HG03139 (cell line): ENCODE results near the gene CNTN4.

Experiments used
- ATAC-seq: cut with Tn5 transposase; IDR thresholded peaks from one replicate; pipeline ENCODE4 v1.9.1; 2021; ENCODE audit not compliant: unreplicated experiment

The CNTN4 gene

DNA sequence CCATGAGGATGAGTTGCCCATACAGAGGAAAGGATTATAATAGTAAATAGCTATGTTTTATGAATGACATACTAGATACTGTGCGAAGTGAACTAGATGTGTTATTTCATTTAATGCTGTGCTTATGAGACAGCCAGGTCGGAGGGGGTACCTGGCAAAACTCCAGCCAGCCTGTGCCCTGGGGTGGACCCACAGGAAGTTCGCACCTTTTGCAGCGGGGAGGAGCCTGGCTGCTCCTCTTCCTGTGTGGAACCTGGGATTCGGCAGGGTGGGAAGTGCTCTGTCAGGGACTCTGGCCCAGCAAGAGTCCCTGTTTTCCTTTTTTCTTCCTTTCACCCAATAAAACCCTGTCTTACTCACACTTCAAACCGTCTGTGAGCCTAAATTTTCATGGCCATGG lies 559.3 kb downstream of the CNTN4 start:
- ATAC-seq: no peak

GRCh38 chr3:2659896-2660295 lies 561.2 kb downstream of the CNTN4 start:
- ATAC-seq: no peak

DNA sequence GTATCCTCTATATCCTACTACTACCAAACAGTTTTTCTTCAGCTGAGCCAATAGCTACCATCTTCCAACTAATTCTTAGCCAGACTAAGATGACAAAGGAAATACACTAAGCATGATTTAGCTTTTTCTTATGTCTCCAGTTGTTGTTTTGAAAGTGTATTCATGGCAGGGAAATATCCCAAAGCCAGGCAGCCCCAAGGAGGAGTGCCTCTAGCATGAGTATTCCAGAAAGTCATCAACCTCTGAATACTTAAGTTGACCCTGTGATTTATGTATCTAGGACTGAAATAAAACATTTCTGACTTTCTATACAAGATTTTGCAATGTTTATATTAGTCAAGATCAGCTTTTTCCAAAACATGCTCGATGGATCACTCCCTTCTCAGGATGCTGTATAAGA lies 562.4 kb downstream of the CNTN4 start:
- ATAC-seq: no peak

- no peak for ATAC-seq
Observed at GRCh38 chr3:2677501-2677900, 578.8 kb downstream of the CNTN4 start.

DNA sequence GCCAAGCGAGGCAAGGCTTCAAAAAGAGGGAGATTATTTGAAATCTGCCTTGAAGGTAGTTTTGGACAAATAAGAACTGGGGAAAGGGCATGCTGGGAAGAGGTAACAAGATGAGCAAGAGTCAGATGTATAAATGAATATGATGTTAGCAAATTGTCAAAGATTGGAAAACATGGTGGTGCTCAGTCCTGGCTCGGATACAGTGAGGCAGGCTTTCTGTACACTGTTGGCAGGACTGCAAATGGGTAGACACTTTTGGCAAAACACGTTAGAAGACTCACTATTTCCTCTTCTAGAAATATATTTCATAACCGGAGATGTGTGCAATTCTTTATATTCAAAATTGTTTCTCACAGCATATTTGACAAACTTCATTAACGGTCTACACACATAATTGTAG lies 581.6 kb downstream of the CNTN4 start:
- ATAC-seq: no peak

DNA sequence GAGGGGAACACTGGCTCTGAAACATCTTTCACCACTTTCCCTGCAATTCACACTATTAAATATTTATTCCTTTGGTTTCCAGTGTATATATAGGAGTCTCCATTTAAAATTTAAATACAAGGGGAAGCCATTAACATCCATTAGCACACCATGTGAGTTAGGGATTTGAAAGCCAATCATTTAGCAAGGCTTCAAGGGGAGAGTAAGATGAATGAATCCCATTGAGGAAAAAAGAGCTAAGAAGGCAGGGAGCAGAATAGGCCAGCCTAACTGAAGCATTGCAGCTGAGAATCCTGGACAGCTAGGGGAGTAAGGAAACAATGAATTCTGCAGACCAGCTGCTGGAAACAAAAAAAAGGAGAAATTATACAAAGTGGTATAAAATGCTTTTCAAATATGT lies 585.4 kb downstream of the CNTN4 start:
- ATAC-seq: no peak

DNA sequence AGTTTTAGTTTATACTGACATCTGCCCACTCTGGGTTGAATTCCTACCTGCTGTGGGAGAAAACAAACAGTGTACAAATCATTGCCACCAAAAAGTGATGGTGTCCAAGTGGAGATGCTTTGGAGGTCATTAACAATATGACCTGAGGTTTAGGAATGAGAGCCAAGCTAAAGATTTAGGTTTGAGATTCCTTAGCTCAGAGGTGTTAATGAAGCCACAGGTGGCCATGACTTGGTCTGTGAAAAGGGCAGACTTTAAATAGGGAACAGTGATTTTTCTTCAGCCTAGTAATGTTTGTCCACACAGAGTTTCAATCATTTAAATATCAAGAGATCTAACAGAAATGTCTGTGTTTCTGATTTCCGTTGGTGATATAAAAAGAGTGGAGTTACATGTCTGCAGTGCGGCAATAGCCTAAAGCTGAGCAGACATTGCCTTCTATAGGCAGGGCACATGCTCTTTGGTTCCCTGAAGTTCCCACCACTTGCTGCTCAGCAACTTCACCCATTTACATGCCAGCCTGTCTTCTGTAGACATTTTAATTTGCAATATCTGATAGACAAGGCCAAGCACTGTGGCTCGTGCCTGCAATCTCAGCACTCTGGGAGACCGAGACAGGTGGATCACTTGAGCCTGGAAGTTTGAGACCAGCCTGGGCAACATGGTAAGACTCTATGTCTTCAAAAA lies 588.3 kb downstream of the CNTN4 start:
- ATAC-seq: no peak

DNA sequence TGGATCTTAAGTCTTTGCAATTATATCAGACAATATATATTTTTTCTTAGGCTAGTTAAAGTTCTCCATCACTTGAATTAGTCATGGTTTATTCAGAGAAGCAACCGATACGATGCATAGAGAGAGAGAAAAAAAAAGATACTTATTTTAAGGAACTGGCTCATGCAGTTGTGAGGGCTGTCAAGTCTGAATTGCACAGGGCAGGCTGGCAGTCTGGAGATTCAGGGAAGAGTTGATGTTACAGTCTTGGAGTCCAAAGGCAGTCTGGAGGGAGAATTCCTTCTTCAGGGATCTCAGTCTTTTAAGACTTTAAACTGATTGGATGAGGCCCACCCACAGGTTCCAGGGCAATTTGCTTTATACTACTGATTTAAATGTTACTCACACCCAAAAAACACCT lies 598.9 kb downstream of the CNTN4 start:
- no peak for ATAC-seq

- ATAC-seq: no peak
Observed at GRCh38 chr3:2701471-2701870, 602.8 kb downstream of the CNTN4 start.

DNA sequence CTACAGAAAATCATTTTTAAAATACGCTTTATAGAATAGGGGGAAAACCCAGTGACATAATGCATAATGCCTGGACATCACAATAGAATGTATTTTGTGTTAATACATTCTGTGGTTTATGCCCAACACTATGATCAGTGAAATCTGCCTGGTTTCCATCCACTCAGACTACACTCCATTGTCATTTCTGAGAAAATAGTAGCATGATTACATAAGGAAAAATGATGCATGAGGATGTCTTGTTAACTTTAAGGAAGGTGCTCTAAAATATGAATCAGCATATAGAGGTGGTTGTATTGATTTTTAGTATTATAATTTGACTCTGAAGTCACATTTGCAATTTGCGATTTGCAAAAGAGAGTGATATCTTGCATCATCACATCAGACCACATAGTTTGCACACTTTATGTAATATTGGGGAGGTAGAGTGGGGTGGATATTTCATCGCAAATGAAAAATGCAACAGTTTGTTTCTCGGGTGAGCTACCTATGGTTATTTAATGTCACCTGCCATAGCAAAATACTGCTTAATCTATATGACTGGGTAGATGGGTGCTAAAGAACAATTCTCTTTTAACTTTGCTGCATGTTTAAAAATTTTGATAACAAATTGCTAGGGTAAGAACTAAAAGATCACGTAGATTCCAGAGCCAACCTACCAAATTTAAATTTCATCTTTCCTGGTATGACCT lies 607.6 kb downstream of the CNTN4 start:
- ATAC-seq: no peak

- ATAC-seq: no peak
Observed at GRCh38 chr3:2706836-2707210, 608.2 kb downstream of the CNTN4 start.

- no peak for ATAC-seq
Observed at GRCh38 chr3:2711081-2711480, 612.4 kb downstream of the CNTN4 start.

DNA sequence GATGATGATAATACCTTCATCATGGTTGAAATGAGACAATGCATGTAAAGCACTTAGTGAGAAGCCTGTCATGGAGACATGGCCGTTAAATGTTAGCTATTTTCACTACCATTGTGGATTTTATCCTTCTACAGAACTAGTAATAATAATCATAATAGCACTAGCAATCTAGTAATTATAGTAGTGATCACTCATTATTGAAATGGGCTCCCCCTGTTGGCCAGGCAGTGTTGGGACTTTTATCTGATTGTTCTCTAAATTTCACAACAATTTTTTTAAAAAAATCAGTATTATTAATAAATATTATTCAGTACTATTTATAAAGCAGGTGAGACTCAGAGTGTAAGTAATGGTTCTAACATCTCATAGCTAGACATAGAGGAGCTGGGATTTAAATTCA lies 615.3 kb downstream of the CNTN4 start:
- no peak for ATAC-seq

GRCh38 chr3:2714834-2715233 lies 616.2 kb downstream of the CNTN4 start:
- no peak for ATAC-seq

DNA sequence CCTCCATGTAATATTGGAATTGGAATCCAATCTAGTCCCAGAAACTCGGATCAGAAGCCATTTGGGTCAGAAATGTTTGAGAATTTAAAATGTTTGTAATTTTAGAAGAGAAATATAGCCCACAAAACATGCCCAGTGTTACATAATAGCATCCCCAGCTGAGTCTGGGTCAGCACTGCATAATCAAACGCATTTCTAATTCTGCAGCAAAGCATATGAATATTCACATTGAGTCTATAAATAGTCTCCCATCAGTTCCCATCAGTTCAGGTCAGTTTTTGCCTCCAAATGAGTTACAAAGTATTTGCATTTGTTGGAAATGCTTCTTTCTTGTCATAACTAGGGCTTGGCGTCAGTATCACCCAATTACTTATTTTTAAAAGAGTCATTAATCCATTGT lies 628.4 kb downstream of the CNTN4 start:
- ATAC-seq: no peak

DNA sequence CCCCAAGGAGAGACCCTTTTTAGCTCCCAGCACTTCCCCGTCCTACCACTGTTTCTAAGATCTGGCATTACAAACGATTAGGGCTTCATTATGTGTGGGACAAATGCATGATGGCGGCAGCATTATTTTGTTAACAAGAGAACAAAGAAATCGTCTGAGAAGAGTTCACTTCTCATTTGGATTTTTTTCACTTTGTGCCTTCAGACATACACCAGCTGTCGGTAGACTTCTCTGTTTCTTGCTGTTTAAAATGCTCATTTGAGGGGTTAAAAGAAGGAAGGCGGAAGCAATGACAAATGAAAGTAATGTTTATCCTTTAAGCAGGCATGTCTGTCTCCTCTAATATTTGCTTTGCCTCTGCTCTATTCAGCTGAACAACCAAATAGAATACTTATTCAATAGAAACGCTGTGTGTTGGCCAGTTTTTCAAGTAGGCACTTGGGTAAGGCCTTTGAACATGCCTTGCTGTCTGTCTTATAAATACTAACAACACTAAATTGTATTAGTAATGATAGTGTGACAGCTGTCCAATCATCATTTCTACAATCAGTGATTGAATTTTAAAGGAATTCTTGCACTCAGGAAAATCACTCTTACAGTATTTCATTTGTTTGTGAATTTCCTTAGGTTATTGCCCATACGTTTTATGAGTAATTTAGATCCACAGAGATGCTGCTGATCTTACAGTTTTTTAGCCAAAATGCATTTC lies 629.1 kb downstream of the CNTN4 start:
- ATAC-seq: no peak

DNA sequence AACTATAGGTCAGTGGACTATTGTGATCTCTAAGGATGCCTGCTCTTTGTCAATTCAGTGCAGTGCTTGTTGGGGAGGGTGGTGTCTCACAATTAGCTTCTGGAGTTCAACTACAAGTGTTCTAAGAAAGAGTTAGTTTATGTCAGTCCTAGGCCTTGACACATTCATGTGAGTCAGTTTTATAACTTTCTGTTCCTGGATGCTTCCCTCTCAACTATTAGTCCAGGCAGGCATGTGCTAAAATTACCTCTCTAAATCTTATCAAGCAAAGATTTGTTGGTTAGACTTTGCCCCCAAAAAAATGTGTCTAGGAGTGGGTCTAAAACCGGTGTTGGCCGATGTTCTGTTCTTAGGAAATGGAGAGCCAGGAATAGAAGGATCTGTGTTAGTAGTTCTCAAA lies 633.2 kb downstream of the CNTN4 start:
- no peak for ATAC-seq

DNA sequence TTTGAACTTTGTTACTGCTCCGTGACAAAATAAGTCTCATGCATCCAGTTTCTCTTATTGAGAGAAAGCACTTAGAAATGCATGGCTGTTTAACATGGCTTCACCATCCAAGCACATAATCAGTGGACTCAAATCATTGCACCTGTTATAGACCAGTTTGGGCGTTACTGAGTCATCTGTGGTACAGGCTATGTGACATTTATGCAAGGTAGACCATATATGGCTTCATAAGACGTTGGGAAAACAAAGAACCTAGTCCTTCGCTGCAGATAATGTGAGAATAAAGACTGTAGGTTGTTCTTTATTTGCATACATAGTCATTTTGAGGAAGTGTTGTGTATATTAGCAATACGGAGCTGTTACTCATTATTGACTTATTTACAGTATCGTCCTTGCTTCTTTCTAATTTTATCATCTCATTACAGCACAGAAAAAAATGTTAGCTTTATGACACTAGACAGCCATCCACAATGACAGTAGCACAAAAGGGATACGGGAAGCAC lies 636.8 kb downstream of the CNTN4 start:
- ATAC-seq: no peak

- no peak for ATAC-seq
Observed at GRCh38 chr3:2741516-2741915, 642.9 kb downstream of the CNTN4 start.

- peak; percentile 67 for ATAC-seq
Observed at GRCh38 chr3:2765002-2765579, 666.4 kb downstream of the CNTN4 start.

GRCh38 chr3:2770451-2770850 lies 671.8 kb downstream of the CNTN4 start:
- no peak for ATAC-seq

DNA sequence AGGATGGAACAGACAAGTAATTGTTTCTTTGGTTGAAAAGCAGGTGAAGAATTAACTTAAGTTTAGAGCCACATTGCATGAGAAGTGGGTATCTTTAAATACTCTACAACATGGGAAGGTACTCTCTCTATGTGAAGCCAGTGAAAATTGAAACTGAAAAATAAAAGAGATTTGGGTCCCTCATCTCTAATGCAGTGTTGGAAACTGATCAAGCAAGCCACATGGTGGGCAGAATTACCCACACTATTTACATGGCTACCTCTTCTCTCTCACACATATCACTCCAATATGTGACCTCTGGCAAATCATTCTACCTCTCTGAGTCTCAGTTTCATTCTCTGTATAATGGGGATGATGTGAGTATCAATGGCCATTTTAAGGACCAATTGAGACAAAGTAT lies 672.5 kb downstream of the CNTN4 start:
- no peak for ATAC-seq
